WERI-Rb-1 (cell line): ENCODE data around the gene BCL2.

Source experiments
- DNase-seq: peaks from one replicate; pipeline ENCODE4 v3.0.0-alpha.2; 2020
- H3K27ac ChIP-seq: fragments of 250-450 bp; sonication (Bioruptor Pico); 2 replicates; pipeline ENCODE4 v1.5.1; 2020; ENCODE audit warnings: mild to moderate bottlenecking, moderate library complexity
- H3K27me3 ChIP-seq: fragments of 250-450 bp; sonication (Bioruptor Pico); 2 replicates; pipeline ENCODE4 v1.5.1; 2021; ENCODE audit warnings: mild to moderate bottlenecking, low read depth, moderate library complexity; ENCODE audit not compliant: insufficient read depth, severe bottlenecking
- H3K36me3 ChIP-seq: fragments of 250-450 bp; sonication (Bioruptor Pico); 2 replicates; pipeline ENCODE4 v1.5.1; 2020; ENCODE audit warnings: mild to moderate bottlenecking, moderate library complexity
- H3K4me3 ChIP-seq: 2 replicates; pipeline ENCODE4 v1.5.1; 2011; ENCODE audit warnings: low read depth, mild to moderate bottlenecking, control low read depth, low read length
- H3K9me3 ChIP-seq: fragments of 250-450 bp; sonication (Bioruptor Pico); 2 replicates; pipeline ENCODE4 v1.5.1; 2021; ENCODE audit warnings: mild to moderate bottlenecking, moderate library complexity; ENCODE audit not compliant: severe bottlenecking
- TF ChIP-seq, protein P1 (sequence below): IDR thresholded peaks from 2 replicates; pipeline ENCODE4 v1.5.1; 2011; ENCODE audit warnings: low read depth, mild to moderate bottlenecking, control low read depth, inconsistent platforms, low read length

The BCL2 gene

DNA sequence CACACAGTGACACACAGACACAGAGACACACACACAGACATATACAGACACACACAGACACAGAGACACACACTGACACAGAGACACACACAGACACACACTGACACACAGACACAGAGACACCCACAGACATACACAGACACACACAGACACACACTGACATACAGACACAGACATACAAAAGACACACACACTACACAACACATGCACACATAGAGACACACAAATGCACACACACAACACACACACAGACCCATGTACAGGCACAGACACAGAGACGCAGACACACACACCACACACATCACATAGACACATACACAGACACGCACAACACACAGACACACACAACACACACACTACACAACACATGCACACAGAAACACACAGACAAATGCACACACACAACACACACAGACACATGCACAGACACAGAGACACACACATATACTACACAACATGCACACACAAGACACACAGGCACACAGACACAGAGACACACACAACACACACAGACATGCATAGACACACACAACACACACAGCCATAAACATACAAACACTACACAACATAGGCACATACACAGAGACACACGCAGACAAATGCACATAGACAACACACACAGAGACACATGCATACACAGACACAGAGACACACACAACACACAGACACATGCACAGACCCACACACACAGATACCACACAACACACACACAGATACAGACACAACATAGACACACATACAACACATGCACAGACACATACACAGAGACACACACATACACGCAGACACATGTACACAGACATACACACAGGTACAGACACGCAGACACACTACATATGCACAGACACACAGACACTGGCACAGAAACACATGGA lies 120.5 kb downstream of the BCL2 start:
- Histone ChIP-seq H3K9me3 (peaks cover 3% of the 10 kb centered on the region), H3K4me3 (no peak overlapping the region), H3K27ac (no peak overlapping the region), H3K36me3 (no peaks in the 10 kb centered on the region), H3K27me3 (no peaks in the 10 kb centered on the region)
- DNase-seq = no peak
- TF ChIP-seq, protein P1, sequence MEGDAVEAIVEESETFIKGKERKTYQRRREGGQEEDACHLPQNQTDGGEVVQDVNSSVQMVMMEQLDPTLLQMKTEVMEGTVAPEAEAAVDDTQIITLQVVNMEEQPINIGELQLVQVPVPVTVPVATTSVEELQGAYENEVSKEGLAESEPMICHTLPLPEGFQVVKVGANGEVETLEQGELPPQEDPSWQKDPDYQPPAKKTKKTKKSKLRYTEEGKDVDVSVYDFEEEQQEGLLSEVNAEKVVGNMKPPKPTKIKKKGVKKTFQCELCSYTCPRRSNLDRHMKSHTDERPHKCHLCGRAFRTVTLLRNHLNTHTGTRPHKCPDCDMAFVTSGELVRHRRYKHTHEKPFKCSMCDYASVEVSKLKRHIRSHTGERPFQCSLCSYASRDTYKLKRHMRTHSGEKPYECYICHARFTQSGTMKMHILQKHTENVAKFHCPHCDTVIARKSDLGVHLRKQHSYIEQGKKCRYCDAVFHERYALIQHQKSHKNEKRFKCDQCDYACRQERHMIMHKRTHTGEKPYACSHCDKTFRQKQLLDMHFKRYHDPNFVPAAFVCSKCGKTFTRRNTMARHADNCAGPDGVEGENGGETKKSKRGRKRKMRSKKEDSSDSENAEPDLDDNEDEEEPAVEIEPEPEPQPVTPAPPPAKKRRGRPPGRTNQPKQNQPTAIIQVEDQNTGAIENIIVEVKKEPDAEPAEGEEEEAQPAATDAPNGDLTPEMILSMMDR = no peak

DNA sequence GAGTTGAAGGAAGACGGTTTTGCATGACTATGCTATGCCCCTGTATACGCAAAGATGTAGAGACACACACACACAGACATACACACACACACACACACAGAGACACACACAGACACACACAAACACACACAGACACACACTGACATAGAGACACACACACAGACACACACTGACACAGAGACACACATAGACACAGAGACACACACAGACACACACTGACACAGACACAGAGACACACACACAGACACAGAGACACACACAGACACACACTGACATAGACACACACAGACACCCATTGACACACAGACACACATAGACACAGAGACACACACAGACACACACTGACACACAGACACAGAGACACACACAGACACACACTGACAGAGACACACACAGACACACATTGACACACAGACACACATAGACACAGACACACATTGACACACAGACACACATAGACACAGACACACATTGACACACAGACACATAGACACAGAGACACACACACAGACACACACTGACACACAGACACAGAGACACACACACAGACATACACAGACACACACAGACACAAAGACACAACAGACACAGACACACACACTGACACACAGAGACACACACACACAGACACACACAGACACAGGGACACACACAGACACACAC lies 121.3 kb downstream of the BCL2 start:
- no peaks in the 10 kb centered on the region for H3K36me3 ChIP-seq
- H3K27ac ChIP-seq = no peak overlapping the region
- TF ChIP-seq, protein P1 = no peak
- DNase-seq = no peak
- H3K4me3 ChIP-seq = no peak overlapping the region
- no peaks in the 10 kb centered on the region for H3K27me3 ChIP-seq
- H3K9me3 ChIP-seq = peaks cover 3% of the 10 kb centered on the region

DNA sequence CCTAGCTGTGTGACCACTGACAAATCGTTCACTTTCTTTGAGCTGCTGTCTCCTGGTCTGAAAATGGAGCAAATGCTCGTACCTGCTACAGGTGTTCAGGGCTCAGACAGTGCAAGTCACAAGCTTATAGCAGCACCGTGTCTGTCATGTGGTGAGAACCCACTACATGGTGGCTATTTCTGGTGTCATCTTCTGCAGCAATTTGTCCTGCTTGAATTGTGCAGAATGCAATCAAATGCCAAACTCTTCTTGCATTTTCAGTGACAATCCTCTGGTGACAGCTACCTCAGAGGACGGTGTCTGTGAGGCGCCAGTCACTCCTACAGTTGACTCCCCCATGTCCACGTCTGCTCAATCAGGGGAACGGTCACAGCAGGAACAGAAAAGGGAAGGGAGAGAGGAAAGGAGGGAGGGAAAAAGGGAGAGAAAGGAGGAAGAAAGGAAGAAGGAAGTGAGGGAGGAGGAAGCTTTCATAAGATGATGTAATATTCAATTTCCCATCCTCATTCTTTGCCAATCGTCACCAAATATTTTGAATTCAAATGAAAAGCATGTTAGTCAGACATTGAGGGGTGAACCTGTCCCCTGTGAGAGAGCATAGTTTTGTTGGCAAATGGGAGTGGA lies 122.2 kb downstream of the BCL2 start:
- DNase-seq = no peak
- Histone ChIP-seq H3K36me3 (no peaks in the 10 kb centered on the region), H3K4me3 (no peak overlapping the region), H3K27ac (no peak overlapping the region), H3K27me3 (no peaks in the 10 kb centered on the region), H3K9me3 (peaks cover 3% of the 10 kb centered on the region)
- TF ChIP-seq, protein P1 = no peak

DNA sequence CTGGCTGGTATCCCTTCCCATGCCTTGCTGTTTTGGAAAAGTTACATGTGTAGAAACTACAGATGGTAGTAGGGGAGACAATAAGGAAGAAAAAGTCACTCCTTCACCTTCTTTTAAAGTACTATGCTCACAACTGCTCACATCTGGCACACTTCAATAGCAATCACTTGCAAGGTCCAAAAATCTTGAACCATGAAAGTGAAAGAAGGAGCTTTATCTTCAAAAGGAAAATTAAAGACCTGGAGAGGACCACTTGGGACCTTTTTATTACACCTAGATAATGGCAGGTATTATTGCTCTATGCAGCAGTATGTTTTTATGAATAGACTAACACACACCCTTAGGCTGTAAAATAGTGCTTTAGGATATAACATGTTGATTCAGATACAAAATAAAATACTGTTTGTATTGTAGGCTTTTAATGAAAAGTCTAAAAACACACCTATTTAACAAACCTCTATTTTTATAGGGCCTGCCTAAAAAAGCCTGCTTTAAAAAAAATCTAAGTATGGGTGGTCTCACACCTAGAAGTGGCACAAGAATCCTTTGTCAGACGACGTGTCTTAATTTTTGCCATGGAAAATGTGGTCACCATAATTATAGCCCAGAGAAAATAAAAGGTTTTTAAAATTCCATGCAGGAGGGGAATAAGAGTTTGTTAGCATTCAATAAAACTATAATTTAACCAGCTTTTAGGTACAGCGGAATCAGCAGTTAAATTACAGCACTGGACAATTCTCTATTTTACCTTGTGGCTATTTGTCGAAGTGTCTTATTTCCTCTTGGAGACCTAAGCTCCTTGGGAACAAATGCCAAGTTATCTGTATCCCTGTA lies 124.0 kb downstream of the BCL2 start:
- H3K9me3 ChIP-seq = no peaks in the 10 kb centered on the region
- DNase-seq = no peak
- TF ChIP-seq, protein P1 = no peak
- H3K36me3 ChIP-seq = no peaks in the 10 kb centered on the region
- H3K27ac ChIP-seq = no peak overlapping the region
- no peak overlapping the region for H3K4me3 ChIP-seq
- H3K27me3 ChIP-seq = no peaks in the 10 kb centered on the region

DNA sequence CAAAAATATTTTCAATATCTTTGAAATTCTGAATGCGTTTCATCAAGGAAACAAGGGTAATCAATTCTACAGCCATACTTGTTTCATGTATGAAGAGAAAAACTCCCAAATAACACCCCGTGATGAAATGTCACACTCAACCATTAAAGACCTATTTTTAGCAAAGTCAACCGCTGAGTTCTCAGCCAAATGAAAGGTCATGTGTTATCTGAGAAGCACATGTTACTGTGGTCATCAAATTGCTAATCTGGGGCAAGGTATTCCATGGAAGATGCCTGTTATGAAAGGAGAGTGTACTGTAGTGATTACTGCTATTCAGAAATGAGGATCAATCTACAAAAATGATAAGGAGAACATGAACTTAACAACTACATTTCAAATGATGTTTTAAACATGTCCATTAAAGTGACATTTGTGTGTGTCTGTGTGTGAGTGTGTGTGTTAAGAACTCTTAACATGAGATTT lies 126.7 kb downstream of the BCL2 start:
- TF ChIP-seq, protein P1 = no peak
- no peaks in the 10 kb centered on the region for H3K27me3 ChIP-seq
- DNase-seq = no peak

More for the DNA sequence above, 126.7 kb downstream of the BCL2 start:
- H3K27ac ChIP-seq = no peak overlapping the region
- H3K4me3 ChIP-seq = no peak overlapping the region
- H3K36me3 ChIP-seq = no peaks in the 10 kb centered on the region
- no peaks in the 10 kb centered on the region for H3K9me3 ChIP-seq
